Ishikawa (cell line): ENCODE measurements around the gene ADH1A.

ENCODE experiments used
- TAF1 ChIP-seq: IDR thresholded peaks from 2 replicates; pipeline ENCODE4 v1.6.1; 2012; ENCODE audit warnings: low read depth, mild to moderate bottlenecking
- ZBTB7A ChIP-seq: IDR thresholded peaks from 2 replicates; pipeline ENCODE4 v1.6.1; 2012; ENCODE audit warnings: low read depth
- TF ChIP-seq, protein P1 (sequence below): IDR thresholded peaks from 2 replicates; pipeline ENCODE4 v1.6.1; 2012; ENCODE audit warnings: low read depth, mild to moderate bottlenecking

DNA sequence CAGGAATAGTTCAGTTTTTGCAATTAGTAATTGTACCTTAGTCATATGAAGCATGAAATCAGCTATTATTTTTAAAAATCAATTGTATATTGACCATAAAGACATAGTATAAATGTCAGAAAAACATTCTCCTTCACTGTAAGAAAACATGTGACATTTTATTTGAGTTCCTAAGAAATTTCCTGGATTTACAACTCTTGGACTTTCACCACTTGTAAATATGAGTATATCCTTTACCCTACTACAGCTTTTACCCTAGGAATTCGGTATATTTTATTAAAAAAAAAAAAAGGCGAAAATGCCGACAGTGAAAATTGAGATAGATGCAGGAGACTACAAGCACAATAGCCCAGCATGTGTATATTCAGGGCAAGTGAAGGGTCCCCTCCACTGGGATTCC is 14.9 kb downstream of the ADH1A start:
- TF ChIP-seq, protein P1, sequence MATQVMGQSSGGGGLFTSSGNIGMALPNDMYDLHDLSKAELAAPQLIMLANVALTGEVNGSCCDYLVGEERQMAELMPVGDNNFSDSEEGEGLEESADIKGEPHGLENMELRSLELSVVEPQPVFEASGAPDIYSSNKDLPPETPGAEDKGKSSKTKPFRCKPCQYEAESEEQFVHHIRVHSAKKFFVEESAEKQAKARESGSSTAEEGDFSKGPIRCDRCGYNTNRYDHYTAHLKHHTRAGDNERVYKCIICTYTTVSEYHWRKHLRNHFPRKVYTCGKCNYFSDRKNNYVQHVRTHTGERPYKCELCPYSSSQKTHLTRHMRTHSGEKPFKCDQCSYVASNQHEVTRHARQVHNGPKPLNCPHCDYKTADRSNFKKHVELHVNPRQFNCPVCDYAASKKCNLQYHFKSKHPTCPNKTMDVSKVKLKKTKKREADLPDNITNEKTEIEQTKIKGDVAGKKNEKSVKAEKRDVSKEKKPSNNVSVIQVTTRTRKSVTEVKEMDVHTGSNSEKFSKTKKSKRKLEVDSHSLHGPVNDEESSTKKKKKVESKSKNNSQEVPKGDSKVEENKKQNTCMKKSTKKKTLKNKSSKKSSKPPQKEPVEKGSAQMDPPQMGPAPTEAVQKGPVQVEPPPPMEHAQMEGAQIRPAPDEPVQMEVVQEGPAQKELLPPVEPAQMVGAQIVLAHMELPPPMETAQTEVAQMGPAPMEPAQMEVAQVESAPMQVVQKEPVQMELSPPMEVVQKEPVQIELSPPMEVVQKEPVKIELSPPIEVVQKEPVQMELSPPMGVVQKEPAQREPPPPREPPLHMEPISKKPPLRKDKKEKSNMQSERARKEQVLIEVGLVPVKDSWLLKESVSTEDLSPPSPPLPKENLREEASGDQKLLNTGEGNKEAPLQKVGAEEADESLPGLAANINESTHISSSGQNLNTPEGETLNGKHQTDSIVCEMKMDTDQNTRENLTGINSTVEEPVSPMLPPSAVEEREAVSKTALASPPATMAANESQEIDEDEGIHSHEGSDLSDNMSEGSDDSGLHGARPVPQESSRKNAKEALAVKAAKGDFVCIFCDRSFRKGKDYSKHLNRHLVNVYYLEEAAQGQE: no peak
- TF ChIP-seq TAF1 (no peak), ZBTB7A (no peak)
